Natural killer cell treated with Interleukin-12 subunit alpha and Interleukin-12 subunit beta and Interleukin-15 and Interleukin-18, amount 100 ng/mL, for 72 hours (primary cell): ENCODE measurements around the gene PIEZO2. TPM values are rescaled to one million over a fixed set of nuclear protein-coding genes. Genes with fewer than 3 reads are reported as not detected.

Source experiments
- ATAC-seq, 2 donors: fragments of 150-1000 bp; cut with Tn5 transposase in 1 of 2; sonication (Bioruptor Pico), chemical (Tn5 transposase) in 1 of 2; 2 replicates each; pipeline ENCODE4 v1.10.0; 2021
- DNase-seq: peaks from one replicate; pipeline ENCODE4 v3.0.0; 2022; ENCODE audit warnings: low spot score
- H3K27ac Mint-ChIP-seq, 2 donors: 1 replicate in 1 of 2; 2 replicates in 1 of 2; pipeline ENCODE4 v1.8.0; 2022; ENCODE audit warnings: mixed read lengths in 2 of 2, mild to moderate bottlenecking in 1 of 2, moderate library complexity in 1 of 2
- H3K27me3 Mint-ChIP-seq, 2 donors: 1 replicate in 1 of 2; 2 replicates in 1 of 2; pipeline ENCODE4 v1.8.0; 2022; ENCODE audit warnings: mixed read lengths in 2 of 2
- H3K36me3 Mint-ChIP-seq: one replicate; pipeline ENCODE4 v1.8.0; 2022; ENCODE audit warnings: mixed read lengths
- H3K4me1 Mint-ChIP-seq, 2 donors: 1 replicate in 1 of 2; 2 replicates in 1 of 2; pipeline ENCODE4 v1.8.0; 2022; ENCODE audit warnings: low read depth in 2 of 2, mixed read lengths in 2 of 2, mild to moderate bottlenecking in 1 of 2
- H3K4me3 Mint-ChIP-seq: one replicate; pipeline ENCODE4 v1.8.0; 2022; ENCODE audit warnings: mixed read lengths
- H3K9me3 Mint-ChIP-seq: 2 replicates; pipeline ENCODE4 v1.8.0; 2022; ENCODE audit warnings: mixed read lengths
- total RNA-seq, 2 donors: library from RNA; stranded (reverse); gene quantifications; one replicate each; pipeline ENCODE4 v1.2.3, GENCODE V29; 2022

The PIEZO2 gene
- total RNA-seq, 2 donors from 2014 or later = not detected

- H3K36me3 Mint-ChIP-seq = no peaks in the 10 kb centered on the region
- no peaks in the 10 kb centered on the region for H3K27me3 Mint-ChIP-seq
- H3K4me1 Mint-ChIP-seq = no peaks in the 10 kb centered on the region
- peaks cover 4% of the 10 kb centered on the region for H3K9me3 Mint-ChIP-seq
- no peak overlapping the region for H3K4me3 Mint-ChIP-seq
- DNase-seq = no peak
- H3K27ac Mint-ChIP-seq = no peak overlapping the region
- no peak for ATAC-seq
Measured at GRCh38 chr18:10686308-10686707, 463.1 kb downstream of the PIEZO2 start.

GRCh38 chr18:10685484-10685883, 463.9 kb downstream of the PIEZO2 start:
- H3K4me3 Mint-ChIP-seq = no peak overlapping the region
- no peaks in the 10 kb centered on the region for H3K36me3 Mint-ChIP-seq
- H3K4me1 Mint-ChIP-seq = no peaks in the 10 kb centered on the region
- H3K27me3 Mint-ChIP-seq = no peaks in the 10 kb centered on the region
- peaks cover 4% of the 10 kb centered on the region for H3K9me3 Mint-ChIP-seq
- no peak overlapping the region for H3K27ac Mint-ChIP-seq
- DNase-seq (no peak), ATAC-seq (no peak)

GRCh38 chr18:10682368-10682714, 467.0 kb downstream of the PIEZO2 start:
- peaks cover 0 to 2% of the 10 kb centered on the region in 2 donors for H3K27me3 Mint-ChIP-seq

GRCh38 chr18:10681581-10682367, 467.6 kb downstream of the PIEZO2 start:
- Mint-ChIP-seq H3K27me3 (peaks cover 0 to 2% of the 10 kb centered on the region in 2 donors), H3K36me3 (no peaks in the 10 kb centered on the region), H3K27ac (no peak overlapping the region), H3K4me3 (no peak overlapping the region), H3K9me3 (peaks cover 4% of the 10 kb centered on the region), H3K4me1 (no peaks in the 10 kb centered on the region)
- ATAC-seq (no peak), DNase-seq (no peak)

More at GRCh38 chr18:10682368-10682714, 467.0 kb downstream of the PIEZO2 start:
- DNase-seq (no peak), ATAC-seq (no peak)
- Mint-ChIP-seq H3K4me3 (no peak overlapping the region), H3K9me3 (peaks cover 4% of the 10 kb centered on the region), H3K36me3 (no peaks in the 10 kb centered on the region), H3K27ac (no peak overlapping the region), H3K4me1 (no peaks in the 10 kb centered on the region)

- no peak overlapping the region for H3K4me3 Mint-ChIP-seq
- ATAC-seq (no peak), DNase-seq (no peak)
- no peaks in the 10 kb centered on the region for H3K4me1 Mint-ChIP-seq
- H3K36me3 Mint-ChIP-seq = no peaks in the 10 kb centered on the region
- H3K27me3 Mint-ChIP-seq = peaks cover 0 to 2% of the 10 kb centered on the region in 2 donors
- H3K9me3 Mint-ChIP-seq = no peaks in the 10 kb centered on the region
- no peak overlapping the region for H3K27ac Mint-ChIP-seq
Measured at GRCh38 chr18:10680271-10680596, 469.1 kb downstream of the PIEZO2 start.

GRCh38 chr18:10679557-10680270, 469.7 kb downstream of the PIEZO2 start:
- H3K27me3 Mint-ChIP-seq = peaks cover 0 to 2% of the 10 kb centered on the region in 2 donors
- ATAC-seq = no peak
- no peak overlapping the region for H3K27ac Mint-ChIP-seq
- H3K36me3 Mint-ChIP-seq = no peaks in the 10 kb centered on the region
- H3K4me3 Mint-ChIP-seq = no peak overlapping the region
- no peaks in the 10 kb centered on the region for H3K4me1 Mint-ChIP-seq
- no peak for DNase-seq
- H3K9me3 Mint-ChIP-seq = no peaks in the 10 kb centered on the region

- Mint-ChIP-seq H3K9me3 (no peaks in the 10 kb centered on the region), H3K36me3 (no peaks in the 10 kb centered on the region), H3K27me3 (peaks cover 2 to 7% of the 10 kb centered on the region in 2 donors), H3K27ac (no peak overlapping the region), H3K4me1 (no peaks in the 10 kb centered on the region), H3K4me3 (no peak overlapping the region)
- DNase-seq = no peak
- no peak for ATAC-seq
Measured at GRCh38 chr18:10671441-10671840, 477.9 kb downstream of the PIEZO2 start.

GRCh38 chr18:10670856-10671255, 478.5 kb downstream of the PIEZO2 start:
- no peaks in the 10 kb centered on the region for H3K9me3 Mint-ChIP-seq
- no peak overlapping the region for H3K27ac Mint-ChIP-seq
- no peaks in the 10 kb centered on the region for H3K4me1 Mint-ChIP-seq
- H3K36me3 Mint-ChIP-seq = no peaks in the 10 kb centered on the region
- H3K4me3 Mint-ChIP-seq = no peak overlapping the region
- no peak for DNase-seq
- no peak for ATAC-seq
- H3K27me3 Mint-ChIP-seq = peaks cover 2 to 7% of the 10 kb centered on the region in 2 donors

GRCh38 chr18:10669441-10670100, 479.8 kb downstream of the PIEZO2 start:
- ATAC-seq = no peak
- Mint-ChIP-seq H3K4me3 (no peak overlapping the region), H3K4me1 (no peaks in the 10 kb centered on the region), H3K27ac (no peak overlapping the region), H3K27me3 (peaks cover 2 to 7% of the 10 kb centered on the region in 2 donors), H3K36me3 (no peaks in the 10 kb centered on the region), H3K9me3 (no peaks in the 10 kb centered on the region)
- DNase-seq = no peak

GRCh38 chr18:10663750-10664149, 485.6 kb downstream of the PIEZO2 start:
- DNase-seq (no peak), ATAC-seq (no peak)
- Mint-ChIP-seq H3K4me3 (no peak overlapping the region), H3K27me3 (peaks cover 6 to 14% of the 10 kb centered on the region in 2 donors), H3K4me1 (peaks cover 0 to 2% of the 10 kb centered on the region in 2 donors), H3K9me3 (no peaks in the 10 kb centered on the region), H3K27ac (no peak overlapping the region), H3K36me3 (no peaks in the 10 kb centered on the region)

- Mint-ChIP-seq H3K4me3 (no peak overlapping the region), H3K27me3 (peaks cover 6 to 19% of the 10 kb centered on the region in 2 donors)
- no peak for ATAC-seq
Measured at GRCh38 chr18:10661317-10661716, 488.1 kb downstream of the PIEZO2 start.

GRCh38 chr18:10660179-10660884, 489.0 kb downstream of the PIEZO2 start:
- H3K9me3 Mint-ChIP-seq = no peaks in the 10 kb centered on the region
- H3K4me1 Mint-ChIP-seq = peaks cover 0 to 2% of the 10 kb centered on the region in 2 donors
- DNase-seq (no peak), ATAC-seq (no peak)
- no peak overlapping the region for H3K4me3 Mint-ChIP-seq
- H3K27ac Mint-ChIP-seq = no peak overlapping the region
- no peaks in the 10 kb centered on the region for H3K36me3 Mint-ChIP-seq
- H3K27me3 Mint-ChIP-seq = peaks cover 6 to 19% of the 10 kb centered on the region in 2 donors

More at GRCh38 chr18:10661317-10661716, 488.1 kb downstream of the PIEZO2 start:
- Mint-ChIP-seq H3K27ac (no peak overlapping the region), H3K9me3 (no peaks in the 10 kb centered on the region), H3K4me1 (peaks cover 0 to 2% of the 10 kb centered on the region in 2 donors), H3K36me3 (no peaks in the 10 kb centered on the region)
- DNase-seq = no peak

GRCh38 chr18:10659594-10659993, 489.8 kb downstream of the PIEZO2 start:
- peaks cover 6 to 19% of the 10 kb centered on the region in 2 donors for H3K27me3 Mint-ChIP-seq
- H3K27ac Mint-ChIP-seq = no peak overlapping the region
- H3K4me1 Mint-ChIP-seq = peaks cover 0 to 2% of the 10 kb centered on the region in 2 donors
- DNase-seq (no peak), ATAC-seq (no peak)
- H3K4me3 Mint-ChIP-seq = no peak overlapping the region
- no peaks in the 10 kb centered on the region for H3K36me3 Mint-ChIP-seq
- H3K9me3 Mint-ChIP-seq = no peaks in the 10 kb centered on the region
